ENCODE results near the gene TOP3B. TPM values are rescaled to one million over a fixed set of nuclear protein-coding genes. Genes with fewer than 3 reads are reported as not detected.

Gene TOP3B
- total RNA-seq, 1 experiment from 2014 or later = 23.9 TPM

DNA sequence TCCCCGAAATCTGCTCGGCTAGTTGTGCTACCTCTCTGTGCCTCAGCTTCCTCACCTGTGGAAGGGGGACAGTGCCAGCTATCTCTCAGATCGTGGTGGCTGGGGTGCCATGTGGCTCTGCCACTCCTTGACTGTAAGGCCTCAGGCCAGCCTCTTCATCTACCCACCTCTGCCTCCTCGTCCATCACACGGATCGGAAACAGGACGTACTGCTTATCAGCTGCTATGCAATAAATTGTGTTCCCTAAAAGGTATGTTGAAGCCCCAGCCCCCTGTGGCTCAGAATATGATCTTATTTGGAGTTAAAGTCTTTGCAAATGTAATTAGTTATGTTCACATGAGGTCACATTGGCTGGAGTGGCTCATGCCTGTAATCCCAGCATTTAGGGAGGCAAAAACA lies 37.7 kb downstream of the TOP3B start:
- CTCF ChIA-PET = no interaction called here
- H2AFZ ChIP-seq = no peak overlapping the region
- H3K9me3 ChIP-seq (ENCODE audit: insufficient read depth, low read depth) = no peaks in the 10 kb centered on the region
- POLR2A ChIA-PET (ENCODE audit: unreplicated experiment) = no interaction called here
- no peaks in the 10 kb centered on the region for H3K9me2 ChIP-seq (ENCODE audit: insufficient read depth)
- BruUV-seq (replicated peaks) = no TSS peak
- H3K4me2 ChIP-seq = no peak overlapping the region
- H3K27me3 ChIP-seq (ENCODE audit: insufficient read depth, low read depth) = no peaks in the 10 kb centered on the region
- no peak overlapping the region for H3K4me3 ChIP-seq
- H3K36me3 ChIP-seq (ENCODE audit: low read depth) = no peaks in the 10 kb centered on the region
- intact Hi-C loops (cut with micrococcal nuclease; ENCODE audit: unreplicated experiment) = no loop called here
- no peak overlapping the region for H3K27ac ChIP-seq
- TF ChIP-seq EZH2 (IDR thresholded peaks at IDR 0.05; ENCODE audit: low read depth) = no peak
- no peak for TF ChIP-seq CTCF (conservative IDR thresholded peaks at IDR 0.05)
- no peaks in the 10 kb centered on the region for H3K79me2 ChIP-seq (ENCODE audit: low read depth)
- H3K4me1 ChIP-seq (replicated peaks; ENCODE audit: insufficient read depth) = peaks cover 20% of the 10 kb centered on the region
- no peak for DNase-seq
- H4K20me1 ChIP-seq (ENCODE audit: insufficient read depth) = no peaks in the 10 kb centered on the region
- peaks cover 11% of the 10 kb centered on the region for H3F3A ChIP-seq (ENCODE audit: insufficient read depth, low read depth)

GRCh38 chr22:21943571-21944448 lies 38.8 kb downstream of the TOP3B start:
- ChIA-PET CTCF (interaction anchor here (0.5 kb wide), 1 partner anchor 298 kb away, joined by 3 read pairs; no protein-coding TSS in a partner anchor), POLR2A (ENCODE audit: unreplicated experiment) (no interaction called here)
- Histone ChIP-seq H3K79me2 (ENCODE audit: low read depth) (no peaks in the 10 kb centered on the region), H3K4me2 (no peak overlapping the region), H3K27ac (no peak overlapping the region), H2AFZ (no peak overlapping the region), H4K20me1 (ENCODE audit: insufficient read depth) (no peaks in the 10 kb centered on the region), H3K27me3 (ENCODE audit: insufficient read depth, low read depth) (no peaks in the 10 kb centered on the region), H3K4me1 (replicated peaks; ENCODE audit: insufficient read depth) (peaks cover 20% of the 10 kb centered on the region), H3K36me3 (ENCODE audit: low read depth) (no peaks in the 10 kb centered on the region), H3K4me3 (no peak overlapping the region), H3K9me3 (ENCODE audit: insufficient read depth, low read depth) (no peaks in the 10 kb centered on the region), H3K9me2 (ENCODE audit: insufficient read depth) (no peaks in the 10 kb centered on the region), H3F3A (ENCODE audit: insufficient read depth, low read depth) (peaks cover 11% of the 10 kb centered on the region)
- TF ChIP-seq CTCF (conservative IDR thresholded peaks at IDR 0.05) (no peak), EZH2 (IDR thresholded peaks at IDR 0.05; ENCODE audit: low read depth) (no peak)
- no TSS peak for BruUV-seq (replicated peaks)
- no peak for DNase-seq
- intact Hi-C loops (cut with micrococcal nuclease; ENCODE audit: unreplicated experiment) = no loop called here

GRCh38 chr22:21942407-21943343 lies 39.9 kb downstream of the TOP3B start:
- peaks cover 11% of the 10 kb centered on the region for H3F3A ChIP-seq (ENCODE audit: insufficient read depth, low read depth)
- BruUV-seq (replicated peaks) = no TSS peak
- H3K27me3 ChIP-seq (ENCODE audit: insufficient read depth, low read depth) = no peaks in the 10 kb centered on the region
- H3K27ac ChIP-seq = peak overlapping the region; percentile 59
- no peaks in the 10 kb centered on the region for H3K79me2 ChIP-seq (ENCODE audit: low read depth)
- H3K4me2 ChIP-seq = peak overlapping the region; percentile 49
- intact Hi-C loops (cut with micrococcal nuclease; ENCODE audit: unreplicated experiment) = no loop called here
- no peaks in the 10 kb centered on the region for H3K9me3 ChIP-seq (ENCODE audit: insufficient read depth, low read depth)
- POLR2A ChIA-PET (ENCODE audit: unreplicated experiment) = interaction anchor here (0.6 to 0.7 kb wide), 2 partner anchors 30 to 207 kb away, joined by 9 to 10 read pairs; partner anchors contain the start of gene YPEL1
- H2AFZ ChIP-seq = peak overlapping the region; percentile 70; the same call in 1 of the 2 replicates
- no peaks in the 10 kb centered on the region for H4K20me1 ChIP-seq (ENCODE audit: insufficient read depth)
- peak; percentile 65 to 73 for DNase-seq
- H3K4me1 ChIP-seq (replicated peaks; ENCODE audit: insufficient read depth) = peaks cover 19% of the 10 kb centered on the region
- CTCF ChIA-PET = interaction anchor here (0.5 to 1.0 kb wide), 2 partner anchors 9 to 380 kb away, joined by 3 read pairs; no protein-coding TSS in a partner anchor
- no peak for TF ChIP-seq CTCF (conservative IDR thresholded peaks at IDR 0.05)
- no peak overlapping the region for H3K4me3 ChIP-seq
- no peaks in the 10 kb centered on the region for H3K9me2 ChIP-seq (ENCODE audit: insufficient read depth)
- no peaks in the 10 kb centered on the region for H3K36me3 ChIP-seq (ENCODE audit: low read depth)

All from PC-9 (cell line).